HL-60 (cell line): ENCODE measurements around the gene MEIS1.

Experiments used
- POLR2AphosphoS5 ChIP-seq: IDR thresholded peaks from 2 replicates; pipeline ENCODE4 v1.6.1; 2012; ENCODE audit warnings: low read depth
- TF ChIP-seq, protein P1 (sequence below): IDR thresholded peaks from one replicate; pipeline ENCODE4 v1.5.1; 2011; ENCODE audit warnings: low read length, control low read depth, inconsistent platforms; ENCODE audit not compliant: insufficient read depth
- TF ChIP-seq, protein P2 (sequence below): IDR thresholded peaks from 2 replicates; pipeline ENCODE4 v1.6.1; 2012; ENCODE audit warnings: low read depth; ENCODE audit not compliant: insufficient replicate concordance

DNA sequence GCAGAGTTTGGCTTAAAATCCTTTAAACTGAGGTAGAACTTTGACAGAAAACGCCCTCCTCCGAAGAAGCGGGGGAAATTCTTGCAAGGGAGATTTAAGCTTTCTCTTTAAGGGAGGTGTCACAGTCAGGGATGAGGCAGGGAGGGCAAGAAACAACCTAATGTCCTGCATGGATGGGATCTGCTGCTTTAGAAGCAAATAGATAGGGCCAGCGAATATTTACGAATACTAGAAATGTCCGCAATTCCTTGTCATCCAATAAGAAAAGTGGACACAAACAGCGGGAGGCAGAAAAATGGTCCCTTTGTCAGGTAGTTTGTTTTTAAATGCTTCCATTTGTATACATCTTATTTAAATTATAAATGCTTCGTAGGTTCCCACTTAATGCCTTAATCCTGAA is 12.0 kb downstream of the MEIS1 start:
- no peak for TF ChIP-seq POLR2AphosphoS5
- TF ChIP-seq, protein P1, sequence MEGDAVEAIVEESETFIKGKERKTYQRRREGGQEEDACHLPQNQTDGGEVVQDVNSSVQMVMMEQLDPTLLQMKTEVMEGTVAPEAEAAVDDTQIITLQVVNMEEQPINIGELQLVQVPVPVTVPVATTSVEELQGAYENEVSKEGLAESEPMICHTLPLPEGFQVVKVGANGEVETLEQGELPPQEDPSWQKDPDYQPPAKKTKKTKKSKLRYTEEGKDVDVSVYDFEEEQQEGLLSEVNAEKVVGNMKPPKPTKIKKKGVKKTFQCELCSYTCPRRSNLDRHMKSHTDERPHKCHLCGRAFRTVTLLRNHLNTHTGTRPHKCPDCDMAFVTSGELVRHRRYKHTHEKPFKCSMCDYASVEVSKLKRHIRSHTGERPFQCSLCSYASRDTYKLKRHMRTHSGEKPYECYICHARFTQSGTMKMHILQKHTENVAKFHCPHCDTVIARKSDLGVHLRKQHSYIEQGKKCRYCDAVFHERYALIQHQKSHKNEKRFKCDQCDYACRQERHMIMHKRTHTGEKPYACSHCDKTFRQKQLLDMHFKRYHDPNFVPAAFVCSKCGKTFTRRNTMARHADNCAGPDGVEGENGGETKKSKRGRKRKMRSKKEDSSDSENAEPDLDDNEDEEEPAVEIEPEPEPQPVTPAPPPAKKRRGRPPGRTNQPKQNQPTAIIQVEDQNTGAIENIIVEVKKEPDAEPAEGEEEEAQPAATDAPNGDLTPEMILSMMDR = no peak
- TF ChIP-seq, protein P2, sequence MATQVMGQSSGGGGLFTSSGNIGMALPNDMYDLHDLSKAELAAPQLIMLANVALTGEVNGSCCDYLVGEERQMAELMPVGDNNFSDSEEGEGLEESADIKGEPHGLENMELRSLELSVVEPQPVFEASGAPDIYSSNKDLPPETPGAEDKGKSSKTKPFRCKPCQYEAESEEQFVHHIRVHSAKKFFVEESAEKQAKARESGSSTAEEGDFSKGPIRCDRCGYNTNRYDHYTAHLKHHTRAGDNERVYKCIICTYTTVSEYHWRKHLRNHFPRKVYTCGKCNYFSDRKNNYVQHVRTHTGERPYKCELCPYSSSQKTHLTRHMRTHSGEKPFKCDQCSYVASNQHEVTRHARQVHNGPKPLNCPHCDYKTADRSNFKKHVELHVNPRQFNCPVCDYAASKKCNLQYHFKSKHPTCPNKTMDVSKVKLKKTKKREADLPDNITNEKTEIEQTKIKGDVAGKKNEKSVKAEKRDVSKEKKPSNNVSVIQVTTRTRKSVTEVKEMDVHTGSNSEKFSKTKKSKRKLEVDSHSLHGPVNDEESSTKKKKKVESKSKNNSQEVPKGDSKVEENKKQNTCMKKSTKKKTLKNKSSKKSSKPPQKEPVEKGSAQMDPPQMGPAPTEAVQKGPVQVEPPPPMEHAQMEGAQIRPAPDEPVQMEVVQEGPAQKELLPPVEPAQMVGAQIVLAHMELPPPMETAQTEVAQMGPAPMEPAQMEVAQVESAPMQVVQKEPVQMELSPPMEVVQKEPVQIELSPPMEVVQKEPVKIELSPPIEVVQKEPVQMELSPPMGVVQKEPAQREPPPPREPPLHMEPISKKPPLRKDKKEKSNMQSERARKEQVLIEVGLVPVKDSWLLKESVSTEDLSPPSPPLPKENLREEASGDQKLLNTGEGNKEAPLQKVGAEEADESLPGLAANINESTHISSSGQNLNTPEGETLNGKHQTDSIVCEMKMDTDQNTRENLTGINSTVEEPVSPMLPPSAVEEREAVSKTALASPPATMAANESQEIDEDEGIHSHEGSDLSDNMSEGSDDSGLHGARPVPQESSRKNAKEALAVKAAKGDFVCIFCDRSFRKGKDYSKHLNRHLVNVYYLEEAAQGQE = no peak
